A673 (cell line): ENCODE measurements around the gene ENO1.

Source experiments
- EZH2 ChIP-seq: fragments of 200-600 bp; sonication (generic); IDR thresholded peaks from 2 replicates; pipeline ENCODE4 v1.6.1; 2017; ENCODE audit warnings: borderline replicate concordance, low read depth, mild to moderate bottlenecking, mixed read lengths, antibody characterized with exemption, low read length; ENCODE audit not compliant: poor library complexity, severe bottlenecking
- TF ChIP-seq, protein P1 (sequence below): fragments of 300-800, 200-600 bp; sonication (generic); conservative IDR thresholded peaks from 2 replicates; pipeline ENCODE4 v1.5.1; 2017; ENCODE audit warnings: low read depth, mild to moderate bottlenecking, antibody characterized with exemption, low read length, moderate library complexity, mixed read lengths

DNA sequence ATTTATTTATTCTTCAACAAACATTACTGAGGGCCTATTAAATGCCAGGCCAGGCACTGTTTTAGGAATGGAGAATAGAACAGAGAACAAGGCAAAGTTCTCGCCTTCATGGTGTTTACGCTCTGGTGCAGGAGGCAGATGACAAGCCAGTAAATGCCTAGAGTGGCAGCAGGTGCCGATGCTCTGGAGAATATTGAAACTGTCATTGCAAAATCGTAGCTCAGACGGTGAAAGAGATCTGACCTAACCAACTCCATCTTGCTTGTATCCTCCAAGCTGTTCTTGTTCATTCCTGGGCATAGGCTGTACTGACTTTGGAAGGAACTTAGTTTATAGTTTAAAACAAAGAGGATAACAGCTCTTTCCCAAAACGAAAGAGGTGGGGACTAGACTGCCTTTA, 13.5 kb upstream of the ENO1 start:
- TF ChIP-seq, protein P1, sequence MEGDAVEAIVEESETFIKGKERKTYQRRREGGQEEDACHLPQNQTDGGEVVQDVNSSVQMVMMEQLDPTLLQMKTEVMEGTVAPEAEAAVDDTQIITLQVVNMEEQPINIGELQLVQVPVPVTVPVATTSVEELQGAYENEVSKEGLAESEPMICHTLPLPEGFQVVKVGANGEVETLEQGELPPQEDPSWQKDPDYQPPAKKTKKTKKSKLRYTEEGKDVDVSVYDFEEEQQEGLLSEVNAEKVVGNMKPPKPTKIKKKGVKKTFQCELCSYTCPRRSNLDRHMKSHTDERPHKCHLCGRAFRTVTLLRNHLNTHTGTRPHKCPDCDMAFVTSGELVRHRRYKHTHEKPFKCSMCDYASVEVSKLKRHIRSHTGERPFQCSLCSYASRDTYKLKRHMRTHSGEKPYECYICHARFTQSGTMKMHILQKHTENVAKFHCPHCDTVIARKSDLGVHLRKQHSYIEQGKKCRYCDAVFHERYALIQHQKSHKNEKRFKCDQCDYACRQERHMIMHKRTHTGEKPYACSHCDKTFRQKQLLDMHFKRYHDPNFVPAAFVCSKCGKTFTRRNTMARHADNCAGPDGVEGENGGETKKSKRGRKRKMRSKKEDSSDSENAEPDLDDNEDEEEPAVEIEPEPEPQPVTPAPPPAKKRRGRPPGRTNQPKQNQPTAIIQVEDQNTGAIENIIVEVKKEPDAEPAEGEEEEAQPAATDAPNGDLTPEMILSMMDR = no peak
- TF ChIP-seq EZH2 = no peak
